HG02678 (cell line): ENCODE data around the gene FBXO46.
"Not testable (repeated sequence)": the region's sequence is repeated elsewhere in the genome, so short reads cannot be mapped to it uniquely, and the experiment has no call there.

Experiments
- ATAC-seq: cut with Tn5 transposase; IDR thresholded peaks from one replicate; pipeline ENCODE4 v1.9.1; 2021; ENCODE audit warnings: mild to moderate bottlenecking, moderate library complexity; ENCODE audit not compliant: unreplicated experiment

Gene FBXO46

GRCh38 chr19:45733160-45733810, 2.6 kb upstream of the FBXO46 start, which contains the start of gene MEIOSIN:
Gene MEIOSIN (plus strand): TSS chr19:45733439. CDS start chr19:45735377, 1,938 bp downstream.
- no peak for ATAC-seq

GRCh38 chr19:45729800-45730290, 851 bp downstream of the FBXO46 start:
- ATAC-seq = no peak

- not testable (repeated sequence) for ATAC-seq
Measured at GRCh38 chr19:45728683-45729082, 2.0 kb downstream of the FBXO46 start.

- not testable (repeated sequence) for ATAC-seq
Measured at GRCh38 chr19:45720065-45720464, 10.6 kb downstream of the FBXO46 start.

- ATAC-seq = no peak
Measured at GRCh38 chr19:45717983-45718650, 12.6 kb downstream of the FBXO46 start.

- ATAC-seq = peak; percentile 93
Measured at GRCh38 chr19:45717131-45717982, 13.3 kb downstream of the FBXO46 start.

- ATAC-seq = no peak
Measured at GRCh38 chr19:45716359-45717130, 14.2 kb downstream of the FBXO46 start.

- ATAC-seq = no peak
Measured at GRCh38 chr19:45715139-45715538, 15.6 kb downstream of the FBXO46 start.

- ATAC-seq = no peak
Measured at GRCh38 chr19:45713141-45713540, 17.6 kb downstream of the FBXO46 start.

- ATAC-seq = no peak
Measured at GRCh38 chr19:45712699-45713067, 18.0 kb downstream of the FBXO46 start.

- no peak for ATAC-seq
Measured at GRCh38 chr19:45711851-45712698, 18.6 kb downstream of the FBXO46 start.

GRCh38 chr19:45710356-45711130, 20.2 kb downstream of the FBXO46 start:
- ATAC-seq = no peak

GRCh38 chr19:45705710-45706415, 24.8 kb downstream of the FBXO46 start:
- ATAC-seq = no peak

GRCh38 chr19:45705115-45705514, 25.6 kb downstream of the FBXO46 start:
- ATAC-seq = no peak

- ATAC-seq = no peak
Measured at GRCh38 chr19:45701676-45702075, 29.0 kb downstream of the FBXO46 start.

GRCh38 chr19:45693106-45693788, 37.4 kb downstream of the FBXO46 start:
- no peak for ATAC-seq

- ATAC-seq = peak; percentile 87
Measured at GRCh38 chr19:45692187-45693105, 38.2 kb downstream of the FBXO46 start, which contains the start of gene QPCTL. Gene QPCTL (plus strand): TSS chr19:45692666. CDS start chr19:45692704, 38 bp downstream.
